Glomerular visceral epithelial cell (primary cell): Measurements from ENCODE around the gene TYMS.

ENCODE experiments used
- DNase-seq: peaks from one replicate; pipeline ENCODE4 v3.0.0-alpha.2; 2016; ENCODE audit errors: extremely low spot score

TYMS gene

GRCh38 chr18:711657-712400 lies 54.4 kb downstream of the TYMS start:
- peak; percentile 76 for DNase-seq

- DNase-seq = peak; percentile 88
These were observed 55.1 kb downstream of the TYMS start, which contains the start of gene ENOSF1 for GRCh38 chr18:712401-713134. Gene ENOSF1 (minus strand): TSS chr18:712630. CDS start chr18:712587, 43 bp downstream.

GRCh38 chr18:713135-713490 lies 55.7 kb downstream of the TYMS start:
- no peak for DNase-seq

GRCh38 chr18:715626-716025 lies 58.2 kb downstream of the TYMS start:
- peak; percentile 41 for DNase-seq

GRCh38 chr18:717003-717402 lies 59.5 kb downstream of the TYMS start:
- no peak for DNase-seq
